Esophagus mucosa (tissue), 1 donor: ENCODE data around the gene WWC1. TPM values are rescaled to one million over a fixed set of nuclear protein-coding genes. Genes with fewer than 3 reads are reported as not detected.

Source experiments
- ATAC-seq: fragments of 200-7000 bp; cut with Tn5 transposase; one replicate; pipeline ENCODE4 v1.9.1; 2020
- total RNA-seq: library from RNA; stranded (reverse); gene quantifications from one replicate; pipeline ENCODE4 v1.2.4, GENCODE V29; 2023
- donor health status: DM: yes; HTN: yes; CAD: no.

Gene WWC1
- 18.5 TPM for total RNA-seq

GRCh38 chr5:168291342-168291963 is at the start of gene WWC1:
Gene WWC1, plus strand, starts transcription at chr5:168291645. Its CDS starts 508 bp downstream, at chr5:168292153.
- ATAC-seq = peak; percentile 88

- ATAC-seq = no peak
Measured at GRCh38 chr5:168244838-168245559, 46.4 kb upstream of the WWC1 start.

GRCh38 chr5:168249923-168250322 is 41.5 kb upstream of the WWC1 start:
- ATAC-seq = no peak

- ATAC-seq = no peak
Measured at GRCh38 chr5:168251259-168251658, 40.2 kb upstream of the WWC1 start.

- no peak for ATAC-seq
Measured at GRCh38 chr5:168254013-168254693, 37.3 kb upstream of the WWC1 start.

GRCh38 chr5:168260353-168261226 is 30.9 kb upstream of the WWC1 start:
- ATAC-seq = no peak

GRCh38 chr5:168261227-168261571 is 30.2 kb upstream of the WWC1 start:
- no peak for ATAC-seq

- ATAC-seq = no peak
Measured at GRCh38 chr5:168262042-168262743, 29.3 kb upstream of the WWC1 start.

- no peak for ATAC-seq
Measured at GRCh38 chr5:168263121-168263520, 28.3 kb upstream of the WWC1 start.

- ATAC-seq = no peak
Measured at GRCh38 chr5:168266016-168266415, 25.4 kb upstream of the WWC1 start.

- peak; percentile 89 for ATAC-seq
Measured at GRCh38 chr5:168268949-168269936, 22.2 kb upstream of the WWC1 start.

- no peak for ATAC-seq
Measured at GRCh38 chr5:168269937-168270330, 21.5 kb upstream of the WWC1 start.

- no peak for ATAC-seq
Measured at GRCh38 chr5:168270476-168270875, 21.0 kb upstream of the WWC1 start.

GRCh38 chr5:168273056-168273980 is 18.1 kb upstream of the WWC1 start:
- no peak for ATAC-seq

GRCh38 chr5:168274406-168274805 is 17.0 kb upstream of the WWC1 start:
- no peak for ATAC-seq

- no peak for ATAC-seq
Measured at GRCh38 chr5:168275940-168276339, 15.5 kb upstream of the WWC1 start.

- peak; percentile 54 for ATAC-seq
Measured at GRCh38 chr5:168282120-168282519, 9.3 kb upstream of the WWC1 start.

GRCh38 chr5:168284809-168285208 is 6.6 kb upstream of the WWC1 start:
- no peak for ATAC-seq

- no peak for ATAC-seq
Measured at GRCh38 chr5:168285696-168286095, 5.7 kb upstream of the WWC1 start.

GRCh38 chr5:168286386-168286785 is 5.1 kb upstream of the WWC1 start:
- ATAC-seq = no peak
